GM21360 (cell line): Measurements from ENCODE around the gene INO80D.
"Not testable (repeated sequence)": the region's sequence is repeated elsewhere in the genome, so short reads cannot be mapped to it uniquely, and the experiment has no call there.

Experiments used
- ATAC-seq: cut with Tn5 transposase; IDR thresholded peaks from one replicate; pipeline ENCODE4 v1.9.1; 2021; ENCODE audit warnings: mild to moderate bottlenecking, moderate library complexity; ENCODE audit not compliant: unreplicated experiment

The INO80D gene

GRCh38 chr2:206085742-206086445, at the start of gene INO80D:
INO80D (minus strand) TSS chr2:206086174; CDS start chr2:206063016, 23,158 bp downstream.
- ATAC-seq: peak; percentile 76

- no peak for ATAC-seq
Observed at GRCh38 chr2:206127656-206128055, 41.7 kb upstream of the INO80D start.

- no peak for ATAC-seq
Observed at GRCh38 chr2:206125901-206126300, 39.9 kb upstream of the INO80D start.

GRCh38 chr2:206122569-206122968, 36.6 kb upstream of the INO80D start:
- not testable (repeated sequence) for ATAC-seq

GRCh38 chr2:206116278-206116677, 30.3 kb upstream of the INO80D start:
- no peak for ATAC-seq

- ATAC-seq: no peak
Observed at GRCh38 chr2:206115026-206115578, 29.1 kb upstream of the INO80D start.

- no peak for ATAC-seq
Observed at GRCh38 chr2:206112846-206113547, 27.0 kb upstream of the INO80D start.

GRCh38 chr2:206112108-206112507, 26.1 kb upstream of the INO80D start:
- ATAC-seq: no peak

- ATAC-seq: no peak
Observed at GRCh38 chr2:206108713-206109112, 22.7 kb upstream of the INO80D start.

- no peak for ATAC-seq
Observed at GRCh38 chr2:206105541-206105940, 19.6 kb upstream of the INO80D start.

GRCh38 chr2:206105038-206105437, 19.1 kb upstream of the INO80D start:
- no peak for ATAC-seq

GRCh38 chr2:206098872-206099271, 12.9 kb upstream of the INO80D start:
- ATAC-seq: not testable (repeated sequence)

- no peak for ATAC-seq
Observed at GRCh38 chr2:206098471-206098870, 12.5 kb upstream of the INO80D start.

GRCh38 chr2:206096876-206097275, 10.9 kb upstream of the INO80D start:
- ATAC-seq: no peak

- ATAC-seq: no peak
Observed at GRCh38 chr2:206095536-206096332, 9.8 kb upstream of the INO80D start.

GRCh38 chr2:206092297-206092696, 6.3 kb upstream of the INO80D start:
- no peak for ATAC-seq

- ATAC-seq: no peak
Observed at GRCh38 chr2:206088248-206088647, 2.3 kb upstream of the INO80D start.

- ATAC-seq: no peak
Observed at GRCh38 chr2:206086716-206087350, 859 bp upstream of the INO80D start.

GRCh38 chr2:206084870-206085741, 868 bp downstream of the INO80D start:
- peak; percentile 19 for ATAC-seq

- ATAC-seq: no peak
Observed at GRCh38 chr2:206084439-206084869, 1.5 kb downstream of the INO80D start.
